Measurements from ENCODE around the gene HTATSF1. TPM values are rescaled to one million over a fixed set of nuclear protein-coding genes. Genes with fewer than 3 reads are reported as not detected.

Gene HTATSF1, protein sequence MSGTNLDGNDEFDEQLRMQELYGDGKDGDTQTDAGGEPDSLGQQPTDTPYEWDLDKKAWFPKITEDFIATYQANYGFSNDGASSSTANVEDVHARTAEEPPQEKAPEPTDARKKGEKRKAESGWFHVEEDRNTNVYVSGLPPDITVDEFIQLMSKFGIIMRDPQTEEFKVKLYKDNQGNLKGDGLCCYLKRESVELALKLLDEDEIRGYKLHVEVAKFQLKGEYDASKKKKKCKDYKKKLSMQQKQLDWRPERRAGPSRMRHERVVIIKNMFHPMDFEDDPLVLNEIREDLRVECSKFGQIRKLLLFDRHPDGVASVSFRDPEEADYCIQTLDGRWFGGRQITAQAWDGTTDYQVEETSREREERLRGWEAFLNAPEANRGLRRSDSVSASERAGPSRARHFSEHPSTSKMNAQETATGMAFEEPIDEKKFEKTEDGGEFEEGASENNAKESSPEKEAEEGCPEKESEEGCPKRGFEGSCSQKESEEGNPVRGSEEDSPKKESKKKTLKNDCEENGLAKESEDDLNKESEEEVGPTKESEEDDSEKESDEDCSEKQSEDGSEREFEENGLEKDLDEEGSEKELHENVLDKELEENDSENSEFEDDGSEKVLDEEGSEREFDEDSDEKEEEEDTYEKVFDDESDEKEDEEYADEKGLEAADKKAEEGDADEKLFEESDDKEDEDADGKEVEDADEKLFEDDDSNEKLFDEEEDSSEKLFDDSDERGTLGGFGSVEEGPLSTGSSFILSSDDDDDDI
- 10 to 100 TPM; 47.2 to 59.3 TPM for total RNA-seq

DNA sequence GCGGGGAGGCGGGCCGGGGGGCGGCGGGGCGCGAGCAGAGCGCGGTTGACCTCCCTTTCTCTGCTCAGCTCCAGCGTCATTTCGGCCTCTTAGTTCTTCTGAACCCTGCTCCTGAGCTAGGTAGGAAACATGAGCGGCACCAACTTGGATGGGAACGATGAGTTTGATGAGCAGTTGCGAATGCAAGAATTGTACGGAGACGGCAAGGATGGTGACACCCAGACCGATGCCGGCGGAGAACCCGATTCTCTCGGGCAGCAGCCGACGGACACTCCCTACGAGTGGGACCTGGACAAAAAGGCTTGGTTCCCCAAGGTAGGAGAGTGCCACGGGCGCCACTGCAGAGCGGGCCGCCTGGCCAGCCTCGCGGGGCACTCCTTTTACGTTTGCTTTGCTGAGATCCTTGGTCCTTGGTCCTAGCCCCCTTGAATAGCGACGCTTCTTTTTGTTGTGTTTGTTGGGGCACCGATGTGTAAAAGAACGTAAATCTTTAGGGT lies at the start of gene HTATSF1:
Gene HTATSF1 (plus strand): TSS at position 37 of the 497 bp plus-strand sequence. CDS start 93 bp downstream, at position 130.
- Histone ChIP-seq H3K27me3 (replicated peaks; ENCODE audit: insufficient read depth) (no peaks in the 10 kb centered on the region), H3K4me1 (ENCODE audit: control insufficient read depth in 1 of 2, low read depth in 2 of 2) (no peaks in the 10 kb centered on the region), H3K27ac (peak within 1 kb of the TSS; percentile 87 to 89), H3K9me3 (no peaks in the 10 kb centered on the region), H3K4me3 (peak within 1 kb of the TSS; percentile 82), H3K36me3 (peaks cover 6% of the 10 kb centered on the region)
- no peak for DNase-seq (ENCODE audit: low spot score)
- TF ChIP-seq, protein P1, sequence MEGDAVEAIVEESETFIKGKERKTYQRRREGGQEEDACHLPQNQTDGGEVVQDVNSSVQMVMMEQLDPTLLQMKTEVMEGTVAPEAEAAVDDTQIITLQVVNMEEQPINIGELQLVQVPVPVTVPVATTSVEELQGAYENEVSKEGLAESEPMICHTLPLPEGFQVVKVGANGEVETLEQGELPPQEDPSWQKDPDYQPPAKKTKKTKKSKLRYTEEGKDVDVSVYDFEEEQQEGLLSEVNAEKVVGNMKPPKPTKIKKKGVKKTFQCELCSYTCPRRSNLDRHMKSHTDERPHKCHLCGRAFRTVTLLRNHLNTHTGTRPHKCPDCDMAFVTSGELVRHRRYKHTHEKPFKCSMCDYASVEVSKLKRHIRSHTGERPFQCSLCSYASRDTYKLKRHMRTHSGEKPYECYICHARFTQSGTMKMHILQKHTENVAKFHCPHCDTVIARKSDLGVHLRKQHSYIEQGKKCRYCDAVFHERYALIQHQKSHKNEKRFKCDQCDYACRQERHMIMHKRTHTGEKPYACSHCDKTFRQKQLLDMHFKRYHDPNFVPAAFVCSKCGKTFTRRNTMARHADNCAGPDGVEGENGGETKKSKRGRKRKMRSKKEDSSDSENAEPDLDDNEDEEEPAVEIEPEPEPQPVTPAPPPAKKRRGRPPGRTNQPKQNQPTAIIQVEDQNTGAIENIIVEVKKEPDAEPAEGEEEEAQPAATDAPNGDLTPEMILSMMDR (IDR thresholded peaks at IDR 0.05): no peak
- peak; percentile 34 for ATAC-seq (ENCODE audit: insufficient number of reproducible peaks, low FRiP score, low read depth)

DNA sequence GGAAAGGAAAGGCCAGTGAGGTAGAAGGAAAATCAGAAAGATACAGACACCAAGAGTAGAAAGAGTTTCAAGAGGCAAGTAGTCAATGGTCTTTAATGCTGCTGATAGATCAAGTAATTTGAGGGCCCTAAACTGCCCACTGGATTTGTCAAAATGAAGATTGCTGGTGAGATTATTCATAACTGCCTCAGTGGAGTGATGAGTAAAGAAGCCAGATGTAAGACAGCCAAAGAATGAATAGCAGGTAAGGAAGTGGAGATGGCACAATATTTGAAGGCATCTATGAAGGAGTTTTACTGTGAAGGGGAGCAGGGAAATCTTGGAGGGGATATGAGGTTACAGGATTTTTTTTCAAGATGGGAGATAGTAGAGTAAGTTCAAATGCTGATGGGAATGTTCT lies 49.4 kb upstream of the HTATSF1 start:
- Histone ChIP-seq H3K36me3 (no peaks in the 10 kb centered on the region), H3K4me3 (no peak overlapping the region), H3K4me1 (ENCODE audit: control insufficient read depth in 1 of 2, low read depth in 2 of 2) (no peaks in the 10 kb centered on the region), H3K27ac (no peak overlapping the region), H3K27me3 (replicated peaks; ENCODE audit: insufficient read depth) (no peaks in the 10 kb centered on the region), H3K9me3 (no peaks in the 10 kb centered on the region)
- TF ChIP-seq, protein P1 (IDR thresholded peaks at IDR 0.05): no peak
- ATAC-seq (ENCODE audit: insufficient number of reproducible peaks, low FRiP score, low read depth) (no peak), DNase-seq (ENCODE audit: low spot score) (no peak)

DNA sequence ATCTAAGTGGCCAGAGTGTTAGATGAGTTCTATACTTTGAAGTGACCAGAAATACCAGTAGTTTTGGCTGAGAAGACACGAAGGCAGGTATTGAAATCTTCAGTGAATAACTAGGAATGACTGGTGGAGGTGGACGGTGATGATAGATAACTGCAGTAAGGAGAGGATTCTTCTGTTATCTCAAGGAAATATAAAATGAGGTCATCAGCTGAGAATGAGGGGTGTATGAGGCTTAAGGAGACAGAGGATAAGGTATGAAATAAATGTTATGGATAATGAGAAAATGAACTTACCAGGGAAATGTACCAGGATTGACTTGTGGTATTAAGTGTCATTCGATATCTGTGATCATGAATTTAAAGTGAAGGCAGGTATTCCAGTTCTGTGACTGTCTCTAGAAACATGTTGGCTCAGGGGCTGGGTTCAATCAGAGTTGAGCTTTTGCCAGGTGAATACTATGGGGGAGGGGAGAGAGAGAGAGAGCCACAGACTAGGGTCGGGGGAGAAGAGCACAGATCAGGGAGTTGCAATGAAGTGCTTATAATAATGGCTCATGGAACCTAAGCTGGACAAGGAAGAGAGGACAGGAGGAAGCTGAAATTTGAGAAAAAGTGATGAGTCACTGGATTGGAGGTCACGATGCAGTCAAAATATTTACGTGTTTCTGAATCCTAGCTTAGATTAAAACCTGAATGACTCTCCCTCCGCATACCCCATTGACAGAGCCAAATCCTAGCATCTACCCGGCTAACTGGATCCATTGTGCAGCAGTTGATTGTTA lies 47.2 kb upstream of the HTATSF1 start:
- Histone ChIP-seq H3K9me3 (no peaks in the 10 kb centered on the region), H3K27ac (no peak overlapping the region), H3K4me1 (ENCODE audit: control insufficient read depth in 1 of 2, low read depth in 2 of 2) (no peaks in the 10 kb centered on the region), H3K36me3 (no peaks in the 10 kb centered on the region), H3K4me3 (no peak overlapping the region), H3K27me3 (replicated peaks; ENCODE audit: insufficient read depth) (no peaks in the 10 kb centered on the region)
- ATAC-seq (ENCODE audit: insufficient number of reproducible peaks, low FRiP score, low read depth) (no peak), DNase-seq (ENCODE audit: low spot score) (no peak)
- TF ChIP-seq, protein P1 (IDR thresholded peaks at IDR 0.05): no peak

DNA sequence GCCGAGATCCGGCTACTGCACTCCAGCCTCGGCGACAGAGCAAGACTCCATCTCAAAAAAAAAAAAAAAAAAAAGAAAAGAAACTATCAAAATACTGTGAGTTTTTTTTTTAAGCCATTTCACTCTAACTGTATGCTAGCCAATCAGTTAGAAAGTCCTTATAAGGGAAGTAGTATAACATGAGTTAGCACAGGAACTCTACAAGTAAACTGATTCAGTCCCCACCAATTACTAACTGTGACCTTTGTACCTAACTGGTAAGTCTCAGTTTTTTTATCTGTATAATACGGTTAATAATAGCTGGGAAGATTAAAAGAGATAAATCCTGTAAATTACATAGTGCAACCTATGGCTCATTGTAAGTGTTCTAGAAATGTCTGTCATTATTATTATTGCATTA lies 44.8 kb upstream of the HTATSF1 start:
- H3K9me3 ChIP-seq: no peaks in the 10 kb centered on the region
- H3K27me3 ChIP-seq (replicated peaks; ENCODE audit: insufficient read depth): no peaks in the 10 kb centered on the region
- no peaks in the 10 kb centered on the region for H3K4me1 ChIP-seq (ENCODE audit: control insufficient read depth in 1 of 2, low read depth in 2 of 2)
- H3K27ac ChIP-seq: no peak overlapping the region
- no peak for DNase-seq (ENCODE audit: low spot score)
- TF ChIP-seq, protein P1 (IDR thresholded peaks at IDR 0.05): no peak
- ATAC-seq (ENCODE audit: insufficient number of reproducible peaks, low FRiP score, low read depth): no peak
- no peak overlapping the region for H3K4me3 ChIP-seq
- no peaks in the 10 kb centered on the region for H3K36me3 ChIP-seq

Measured in thoracic aorta (tissue), 2 donors.